ENCODE results near the gene CDC42BPG. TPM values are rescaled to one million over a fixed set of nuclear protein-coding genes. Genes with fewer than 3 reads are reported as not detected.

CDC42BPG gene
- total and polyA plus RNA-seq, 9 of the 15 experiments (the other 6 are each of a cell fraction or from before 2014, with no cell fraction given) = 0.04 to 8.8 (median 2.1) TPM

GRCh38 chr11:64884019-64884418, 39.6 kb upstream of the CDC42BPG start:
- Histone ChIP-seq H3K36me3 (ENCODE audit: control insufficient read depth, insufficient read depth, low read length) (no peaks in the 10 kb centered on the region), H2AFZ (ENCODE audit: low read depth, low read length) (no peak overlapping the region), H3K27ac (ENCODE audit: extremely low read depth, low read depth, low read length) (no peak overlapping the region), H3K9ac (ENCODE audit: insufficient read depth in 1 of 2, low read depth in 2 of 2, low read length in 2 of 2) (peak overlapping the region in 1 of 2 experiments; percentile 20; a peak in 1 of 4 replicates), H3K4me2 (ENCODE audit: insufficient read depth, low read length) (no peak overlapping the region), H3K9me1 (ENCODE audit: control insufficient read depth, insufficient read depth, low read length) (no peaks in the 10 kb centered on the region), H3K27me3 (ENCODE audit: control insufficient read depth in 2 of 2, insufficient read depth in 2 of 2, low read length in 2 of 2) (no peaks in the 10 kb centered on the region), H4K20me1 (replicated peaks; ENCODE audit: control insufficient read depth, insufficient read depth, low read length) (no peaks in the 10 kb centered on the region), H3K4me3 (no peak overlapping the region), H3K79me2 (ENCODE audit: control insufficient read depth, insufficient read depth, low read length) (peaks cover 7% of the 10 kb centered on the region; the same call in 2 of the 3 replicates), H3K9me3 (replicated peaks; ENCODE audit: control insufficient read depth, insufficient read depth, low read depth, low read length) (no peaks in the 10 kb centered on the region), H3K4me1 (replicated peaks in 1 of 2; ENCODE audit: control insufficient read depth in 2 of 2, insufficient read depth in 2 of 2, low read length in 2 of 2) (peaks cover 40 to 61% of the 10 kb centered on the region in 2 experiments)
- DNase-seq (ENCODE audit: extremely low read depth in 1 of 4, low spot score in 3 of 4) (no peak), ATAC-seq (no peak), FAIRE-seq (no peak)
- intact Hi-C loops (cut with micrococcal nuclease) = loop anchor here (10.0 kb wide), 1 partner anchor 231 kb away; the partner anchor contains the start of genes TM7SF2 and ZNHIT2
- no TSS peak for BruUV-seq (replicated peaks)
- CTCF ChIA-PET (ENCODE audit: low intra/inter-chr PET ratio) = no interaction called here
- WGBS (ENCODE audit: insufficient coverage, low coverage, missing lambda C conversion rate) = 87% methylated on average over 8 of the region's 8 CpGs
- TF ChIP-seq ZNF77 (CRISPR knock-in tag; IDR thresholded peaks at IDR 0.05) = no peak
- no peak for TF ChIP-seq SP2 (IDR thresholded peaks at IDR 0.05; ENCODE audit: extremely low read depth, low read depth, low read length, poor library complexity, severe bottlenecking)
- TF ChIP-seq ZZZ3 (IDR thresholded peaks at IDR 0.05) = no peak
- no peak for TF ChIP-seq ZNF140 (CRISPR knock-in tag; IDR thresholded peaks at IDR 0.05)
- no peak for TF ChIP-seq EWSR1 (IDR thresholded peaks at IDR 0.05; ENCODE audit: borderline replicate concordance, low read depth, partially characterized antibody)
- no peak for TF ChIP-seq SNIP1 (IDR thresholded peaks at IDR 0.05; ENCODE audit: low read depth)
- no peak for TF ChIP-seq SRSF9 (IDR thresholded peaks at IDR 0.05; ENCODE audit: borderline replicate concordance, low read depth, low read length)
- no peak for TF ChIP-seq ZFPM2 (CRISPR knock-in tag; IDR thresholded peaks at IDR 0.05)
- TF ChIP-seq ZMIZ1 (IDR thresholded peaks at IDR 0.05; ENCODE audit: low read depth in 2 of 2, low read length in 2 of 2) = no peak
- TF ChIP-seq IRF2 (CRISPR knock-in tag; IDR thresholded peaks at IDR 0.05) = no peak
- no peak for TF ChIP-seq ZBTB43 (CRISPR knock-in tag; IDR thresholded peaks at IDR 0.05)
- TF ChIP-seq ZNF766 (CRISPR knock-in tag; conservative IDR thresholded peaks at IDR 0.05) = no peak
- in situ Hi-C loops (cut with MboI) = no loop called here
- POLR2A ChIA-PET = interaction anchor here (1.0 to 2.2 kb wide), 2 partner anchors 14 to 33 kb away, joined by 3 to 12 read pairs; no protein-coding TSS in a partner anchor

Measured in K562 (cell line).